Epidermal melanocyte (primary cell): Measurements from ENCODE around the gene NRARP.

Source experiments
- DNase-seq: peaks from one replicate; pipeline ENCODE4 v3.0.0; 2011; ENCODE audit warnings: low spot score; ENCODE audit not compliant: insufficient read length

NRARP gene

DNA sequence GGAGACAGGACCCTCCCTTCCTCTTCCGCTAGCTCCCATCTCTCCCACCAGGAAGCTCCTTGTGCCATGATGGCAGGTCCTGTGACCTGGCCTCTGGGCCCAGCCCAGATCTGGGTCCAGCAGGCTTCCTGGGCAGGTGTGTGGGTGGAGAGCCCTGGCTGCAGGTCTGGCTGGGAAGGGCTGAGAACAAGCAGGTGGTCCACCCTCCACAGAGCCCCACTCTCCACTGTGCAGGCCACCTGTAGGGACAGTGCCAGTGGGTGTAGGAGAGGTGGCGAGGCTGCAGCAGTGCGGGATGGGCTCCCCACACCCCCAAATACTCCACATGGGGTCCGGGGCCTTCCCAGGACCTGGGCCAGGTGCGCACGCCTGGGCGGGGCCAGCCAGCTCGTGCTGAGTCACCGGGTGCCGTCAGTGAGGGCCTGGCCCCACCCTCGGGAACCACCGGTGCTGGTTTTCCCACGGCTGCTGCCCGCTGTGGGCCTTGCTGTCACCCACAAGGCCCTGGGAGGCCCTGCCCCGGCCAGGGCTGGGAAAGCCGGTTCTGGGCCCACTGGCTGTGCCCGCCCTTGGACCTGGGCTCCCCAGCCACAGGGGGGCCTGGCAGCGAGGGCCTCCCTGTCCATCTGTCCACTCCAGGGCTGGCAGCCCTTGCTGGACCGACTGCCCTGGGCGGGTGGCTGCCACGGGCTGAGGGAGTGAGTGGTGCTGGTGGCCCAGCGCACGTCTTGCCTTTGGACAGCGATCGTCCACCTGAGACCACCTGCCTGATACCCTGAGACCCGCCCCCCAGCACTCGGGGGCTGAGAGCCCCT is 9.3 kb upstream of the NRARP start:
- DNase-seq, result peak; percentile 16

DNA sequence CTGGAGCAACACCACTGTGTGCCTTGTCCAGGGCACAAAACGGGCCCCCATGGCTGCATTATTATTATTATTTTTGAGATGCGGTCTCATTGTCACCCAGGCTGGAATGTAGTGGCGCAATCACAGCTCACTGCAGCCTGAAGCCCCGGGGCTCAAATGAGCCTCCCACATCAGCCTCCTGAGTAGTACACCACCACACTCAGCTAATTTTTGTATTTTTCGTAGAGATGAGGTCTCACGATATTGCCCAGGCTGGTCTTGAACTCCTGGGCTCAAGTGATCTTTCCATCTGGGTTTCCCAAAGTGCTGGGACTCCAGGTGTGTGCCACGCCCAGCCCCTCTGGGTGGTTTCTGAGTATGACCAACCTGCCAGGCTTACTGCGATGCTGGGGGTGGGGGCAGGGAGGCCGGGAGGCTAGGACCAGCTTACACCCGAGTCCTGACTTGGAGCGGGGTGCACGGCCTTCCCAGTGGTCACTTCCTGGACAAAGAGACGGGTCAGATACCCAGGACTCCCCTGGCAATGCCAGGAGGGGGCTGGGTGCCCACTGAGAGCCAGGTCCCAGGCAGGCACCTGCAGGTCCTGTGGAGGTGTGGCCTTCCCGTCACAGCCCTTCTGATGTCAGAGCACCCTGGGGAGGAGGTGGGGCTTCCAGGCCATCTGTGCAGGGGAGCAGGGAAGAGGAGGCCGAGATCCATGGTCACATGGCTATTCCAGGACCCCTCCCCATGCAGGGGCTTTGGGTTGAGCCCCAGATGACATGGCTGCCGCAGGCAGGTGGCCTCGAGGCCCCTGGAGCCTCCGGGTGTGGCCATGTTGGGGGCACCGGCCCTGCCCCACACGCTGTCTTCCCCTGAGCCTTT is 8.3 kb upstream of the NRARP start:
- DNase-seq, result peak; percentile 17

- DNase-seq, result peak; percentile 15
Observed at GRCh38 chr9:137309368-137310188, 7.5 kb upstream of the NRARP start.

- DNase-seq, result peak; percentile 14
Observed at GRCh38 chr9:137308057-137308619, 6.1 kb upstream of the NRARP start.

- no peak for DNase-seq
Observed at GRCh38 chr9:137307255-137308056, 5.4 kb upstream of the NRARP start.

GRCh38 chr9:137306850-137307254 is 4.8 kb upstream of the NRARP start:
- no peak for DNase-seq

- DNase-seq, result no peak
Observed at GRCh38 chr9:137306066-137306849, 4.2 kb upstream of the NRARP start.

GRCh38 chr9:137305798-137306065 is 3.7 kb upstream of the NRARP start:
- no peak for DNase-seq

DNA sequence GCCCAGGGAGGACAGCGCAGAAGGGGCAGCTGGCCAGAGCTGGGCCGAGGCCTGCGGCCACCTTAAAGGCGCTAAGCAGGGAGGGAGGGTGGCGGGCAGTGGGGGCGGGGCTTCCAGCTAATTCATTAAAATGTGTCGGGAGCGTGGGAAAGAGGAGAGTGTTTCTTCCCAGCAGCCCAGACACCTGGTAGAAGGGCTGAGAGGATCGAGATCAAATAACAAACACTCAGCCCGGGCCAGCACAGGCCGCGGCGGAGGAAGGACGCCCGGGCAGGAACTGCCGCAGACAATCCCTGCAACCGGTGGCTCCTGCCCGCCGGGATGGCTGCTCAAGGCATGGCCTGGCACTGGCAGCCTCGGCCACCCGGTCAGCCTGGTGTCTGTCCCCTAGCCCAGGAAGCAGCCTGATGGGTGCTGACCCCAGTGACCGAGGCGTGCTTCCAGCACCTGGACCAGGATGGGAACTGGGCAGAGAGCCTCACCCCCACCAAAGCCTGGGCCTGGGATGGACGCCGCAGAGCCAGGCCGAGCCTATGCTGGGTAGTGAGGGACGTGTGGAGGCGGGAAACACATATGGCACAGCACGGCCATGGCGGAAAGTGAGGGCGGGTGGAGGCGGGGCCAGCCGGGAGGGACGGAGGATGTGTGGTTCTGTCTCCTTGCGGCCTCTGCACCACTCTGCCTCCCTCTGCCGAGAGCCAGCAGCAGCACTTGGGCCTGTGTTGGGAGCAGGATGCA is 3.2 kb upstream of the NRARP start:
- DNase-seq, result no peak

DNA sequence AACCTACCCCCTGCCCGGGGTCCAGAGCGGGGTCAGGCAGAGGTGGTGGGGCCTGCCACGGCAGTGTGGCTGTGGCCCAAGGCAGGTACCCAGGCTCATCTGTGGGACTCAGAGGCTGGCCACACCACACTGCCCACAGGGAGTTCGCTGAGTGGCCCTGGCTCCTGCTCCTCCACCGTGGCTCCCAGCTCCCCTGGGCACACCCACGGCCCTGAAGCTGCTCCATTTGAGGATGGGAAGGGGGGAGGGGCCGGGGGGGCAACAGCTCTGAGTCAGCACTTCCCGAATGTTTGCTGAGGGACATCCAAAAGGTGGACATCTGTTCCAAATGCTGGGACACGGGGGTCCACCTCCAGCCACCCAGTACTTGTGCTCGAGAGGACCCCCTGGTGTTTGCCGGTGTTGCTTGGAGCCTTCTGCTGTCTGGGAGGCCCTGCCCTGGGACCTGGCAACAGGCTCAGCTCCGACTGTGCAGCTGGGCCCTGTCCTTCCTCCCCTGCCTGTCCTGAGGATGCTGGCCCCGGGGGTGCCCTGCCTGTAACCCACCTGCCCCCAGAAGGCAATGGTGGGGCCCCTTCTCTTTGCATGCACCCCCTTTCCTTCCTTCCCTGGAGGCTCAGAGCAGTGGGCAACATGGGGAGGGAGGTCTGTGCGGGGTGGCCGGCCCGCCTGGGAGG is 2.5 kb upstream of the NRARP start:
- DNase-seq, result no peak

DNA sequence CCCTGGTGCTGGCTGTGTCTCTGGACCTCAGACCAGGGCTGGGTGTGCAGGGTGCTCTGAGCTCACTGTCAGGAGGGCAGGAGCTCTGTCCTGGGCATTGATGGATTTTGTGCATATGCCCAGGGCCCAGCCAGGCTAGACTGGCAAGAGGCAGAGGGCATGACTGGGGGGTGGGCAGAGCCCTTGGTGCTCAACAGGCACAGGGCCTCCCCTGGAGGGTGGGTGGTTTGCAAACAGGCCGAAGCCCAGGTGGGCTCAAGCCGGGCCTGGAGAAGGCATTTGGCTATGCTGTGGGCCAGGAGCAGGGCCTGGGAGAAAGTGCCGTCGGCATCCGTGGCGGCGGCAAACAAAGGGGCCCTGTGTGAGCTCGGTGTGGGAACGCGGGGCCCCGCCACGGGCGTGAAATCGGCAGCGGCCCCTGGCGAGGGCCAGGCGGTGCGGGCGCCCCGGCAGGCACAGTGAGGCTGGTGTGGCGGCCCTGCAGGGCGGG is 1.9 kb upstream of the NRARP start:
- peak; percentile 51 for DNase-seq

DNA sequence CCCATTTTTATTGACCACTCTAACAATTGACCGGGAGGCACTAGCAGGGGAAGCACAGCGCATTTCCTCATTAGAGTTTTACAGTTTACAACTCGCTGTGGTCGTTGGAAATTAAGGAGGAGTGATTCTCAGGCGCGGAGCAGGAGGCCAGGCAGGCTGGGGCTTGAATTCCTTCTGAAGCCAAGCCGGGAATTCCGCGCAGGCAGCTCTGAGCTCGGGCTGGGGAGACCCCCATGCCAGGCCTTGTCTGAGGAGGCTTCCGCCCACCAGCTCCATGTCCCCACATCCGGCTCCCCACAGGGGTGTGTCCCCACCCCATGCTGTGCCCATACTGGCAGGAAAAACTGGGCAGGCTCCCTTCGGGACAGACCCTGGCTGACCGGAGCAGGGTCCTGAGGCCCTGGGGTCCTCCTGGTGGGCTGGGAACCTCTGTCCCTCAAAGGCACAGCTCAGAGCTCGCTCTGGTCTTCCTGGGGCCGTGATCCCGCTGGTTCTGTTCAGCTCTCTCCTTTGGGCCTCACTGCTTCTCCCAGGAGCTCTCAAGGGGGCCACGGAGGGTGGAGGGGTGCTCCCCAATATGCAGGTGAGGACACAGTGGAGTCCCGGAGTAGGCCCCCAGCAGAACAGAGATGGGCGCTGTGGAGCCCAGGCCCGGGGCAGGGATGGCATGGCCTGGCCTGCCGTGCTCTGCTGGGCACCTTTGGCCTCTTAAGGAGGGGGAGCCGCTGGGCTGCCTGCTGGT is 1.3 kb upstream of the NRARP start:
- DNase-seq, result no peak

DNA sequence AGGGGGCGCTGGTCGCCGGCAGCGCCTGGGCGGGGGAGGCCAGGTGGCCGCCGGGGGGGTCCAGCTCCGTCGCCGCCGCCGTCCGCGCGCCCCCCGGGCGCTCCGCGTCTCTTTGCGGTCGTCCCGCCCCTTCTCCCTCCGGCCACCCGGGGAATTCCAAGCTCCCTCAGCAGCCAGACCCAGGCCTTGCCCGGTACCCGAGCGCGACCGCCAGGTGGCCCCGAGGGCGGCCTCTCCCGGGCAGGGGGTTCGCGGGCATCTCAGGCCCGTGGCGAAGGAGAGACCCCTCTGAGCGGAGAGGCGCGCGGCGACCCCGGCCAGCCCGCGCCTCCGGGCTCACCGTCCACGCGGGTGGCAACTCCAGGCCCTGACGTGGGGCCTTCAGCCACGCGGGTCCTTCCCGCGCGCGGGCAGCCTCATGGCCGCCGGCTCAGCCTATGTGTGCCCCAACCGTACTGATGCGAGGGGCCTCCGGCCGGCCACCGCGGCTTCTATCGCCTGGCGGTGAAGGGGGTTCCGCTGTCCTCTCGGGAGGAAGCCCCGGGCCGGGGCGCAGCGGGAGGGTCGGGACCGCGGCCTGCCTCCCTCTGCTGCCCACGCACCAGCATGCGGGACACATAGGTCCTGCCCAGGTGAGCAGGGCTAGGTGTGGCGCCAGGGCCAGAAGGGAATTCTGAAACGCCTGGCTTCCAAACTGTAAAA is 529 bp upstream of the NRARP start:
- DNase-seq, result peak; percentile 79

- no peak for DNase-seq
Observed at GRCh38 chr9:137301081-137301947, 757 bp downstream of the NRARP start.

- no peak for DNase-seq
Observed at GRCh38 chr9:137300567-137301080, 1.4 kb downstream of the NRARP start.

GRCh38 chr9:137299938-137300337 is 2.1 kb downstream of the NRARP start:
- no peak for DNase-seq
